GM12878 (cell line): ENCODE results near the gene RALGPS1. TPM values are rescaled to one million over a fixed set of nuclear protein-coding genes. Genes with fewer than 3 reads are reported as not detected.

Experiments
- ATAC-seq: fragments of 200-7000 bp; cut with Tn5 transposase; 3 replicates; pipeline ENCODE4 v1.9.1; 2020; ENCODE audit warnings: mild to moderate bottlenecking, moderate library complexity
- BruUV-seq: library from RNA; stranded (reverse); fragments of 400-500 nt; replicated peaks from 2 replicates; lab custom pipeline; 2021; lab: Mats Ljungman, UMichigan
- CTCF ChIA-PET: fragments of 300-600 bp; sonication (Branson Sonifier 250); formaldehyde crosslinking; extraction: SDS; loops from one replicate; lab custom pipeline; 2021; ENCODE audit warnings: inconsistent platforms; lab: Yijun Ruan, JAX
- POLR2A ChIA-PET: fragments of 350-600 bp; formaldehyde crosslinking; extraction: SDS; loops from one replicate; lab custom pipeline; 2021; ENCODE audit warnings: inconsistent platforms; lab: Charles Lee
- RAD21 ChIA-PET: fragments of 300-600 bp; sonication (Branson Sonifier 250); formaldehyde crosslinking; loops from one replicate; lab custom pipeline; 2023; ENCODE audit warnings: antibody characterized with exemption; ENCODE audit not compliant: unreplicated experiment; lab: Charles Lee
- SMC1A ChIA-PET: fragments of 300-600 bp; sonication (Branson Sonifier 250); formaldehyde crosslinking; loops from one replicate; lab custom pipeline; 2023; ENCODE audit not compliant: unreplicated experiment, uncharacterized antibody; lab: Charles Lee
- DNase-seq: peaks from one replicate; pipeline ENCODE4 v3.0.0-alpha.2; 2011; ENCODE audit warnings: low read depth, low spot score
- FAIRE-seq: peaks from 3 replicates; lab custom pipeline; 2011; peaks lifted over from hg19 to GRCh38; lab: Jason Lieb, UNC
- H2AFZ ChIP-seq: 2 replicates; pipeline ENCODE4 v1.6.0; 2011; ENCODE audit warnings: low read depth, low read length, control low read depth; ENCODE audit not compliant: control insufficient read depth
- H3K27ac ChIP-seq: 2 replicates; pipeline ENCODE4 v1.5.1; 2011; ENCODE audit warnings: control low read depth; ENCODE audit not compliant: control insufficient read depth, insufficient read depth
- H3K27me3 ChIP-seq, 2 experiments: replicated peaks in 1 of 2; 2 replicates each; pipeline versions ENCODE4 v1.6.0 to v1.6.1; 2011; ENCODE audit warnings: low read length in 1 of 2; ENCODE audit not compliant: control insufficient read depth in 2 of 2, insufficient read depth in 2 of 2
- H3K36me3 ChIP-seq, 2 experiments: 2 replicates each; pipeline ENCODE4 v1.5.1; 2011; ENCODE audit warnings: low read length in 1 of 2; ENCODE audit not compliant: control insufficient read depth in 2 of 2, insufficient read depth in 2 of 2
- H3K4me1 ChIP-seq: 2 replicates; pipeline ENCODE4 v1.6.1; 2011; ENCODE audit warnings: mild to moderate bottlenecking, low read length, moderate library complexity, mixed read lengths; ENCODE audit not compliant: control insufficient read depth, insufficient read depth
- H3K4me2 ChIP-seq: 2 replicates; pipeline ENCODE4 v1.6.0; 2011; ENCODE audit warnings: control low read depth; ENCODE audit not compliant: control insufficient read depth, insufficient read depth
- H3K4me3 ChIP-seq: fragments of 200-600 bp; sonication (generic); 2 replicates; pipeline ENCODE4 v1.5.1; 2016
- H3K79me2 ChIP-seq: 2 replicates; pipeline ENCODE4 v1.6.0; 2011; ENCODE audit warnings: low read length; ENCODE audit not compliant: control insufficient read depth, insufficient read depth
- H3K9ac ChIP-seq: 2 replicates; pipeline ENCODE4 v1.8.0; 2011; ENCODE audit warnings: low read length, control low read depth, mixed read lengths; ENCODE audit not compliant: control insufficient read depth, insufficient read depth
- H3K9me3 ChIP-seq: replicated peaks from 3 replicates; pipeline ENCODE4 v1.5.1; 2011; ENCODE audit warnings: mild to moderate bottlenecking, low read length; ENCODE audit not compliant: control insufficient read depth, insufficient read depth
- H4K20me1 ChIP-seq: 2 replicates; pipeline ENCODE4 v1.6.0; 2011; ENCODE audit not compliant: control insufficient read depth, insufficient read depth
- BMI1 ChIP-seq: fragments of 450-650 bp; IDR thresholded peaks from 2 replicates; pipeline ENCODE4 v1.6.1; 2016; ENCODE audit warnings: mild to moderate bottlenecking, moderate library complexity, borderline replicate concordance
- CBFB ChIP-seq: IDR thresholded peaks from 2 replicates; pipeline ENCODE4 v1.6.1; 2016; ENCODE audit warnings: antibody characterized with exemption, low read depth
- CHD1 ChIP-seq: IDR thresholded peaks from 2 replicates; pipeline ENCODE4 v1.6.1; 2012; ENCODE audit warnings: low read depth, low read length, improper control_type of control experiment
- IKZF1 ChIP-seq: fragments of 450-650 bp; conservative IDR thresholded peaks from 2 replicates; pipeline ENCODE4 v1.6.1; 2017; ENCODE audit warnings: antibody characterized with exemption, mild to moderate bottlenecking
- MEF2A ChIP-seq: IDR thresholded peaks from 2 replicates; pipeline ENCODE4 v1.6.1; 2011; ENCODE audit warnings: low read depth, mild to moderate bottlenecking, low read length, moderate library complexity; ENCODE audit not compliant: insufficient read depth
- NFXL1 ChIP-seq: fragments of 450-650 bp; IDR thresholded peaks from 2 replicates; pipeline ENCODE4 v1.6.1; 2017; ENCODE audit warnings: antibody characterized with exemption, mild to moderate bottlenecking, borderline replicate concordance
- NRF1 ChIP-seq: conservative IDR thresholded peaks from 2 replicates; pipeline ENCODE4 v1.6.1; 2011; ENCODE audit warnings: mild to moderate bottlenecking, low read depth, low read length, improper control_type of control experiment
- ZNF217 ChIP-seq: fragments of 450-650 bp; IDR thresholded peaks from 2 replicates; pipeline ENCODE4 v1.6.1; 2017; ENCODE audit warnings: antibody characterized with exemption, mild to moderate bottlenecking
- WGBS: methylation state at CpG from one replicate; pipeline ENCODE4 v1.1.6; 2016; ENCODE audit warnings: low lambda C conversion rate; ENCODE audit not compliant: insufficient replicate concordance, insufficient coverage; ENCODE audit errors: missing lambda C conversion rate; 5-methylcytosine and 5-hydroxymethylcytosine counted together
- in situ Hi-C: fragments of 300-500 bp; cut with MboI; formaldehyde crosslinking; loops from 9 replicates; pipeline ENCODE4 v1.14.3; 2018; ENCODE audit warnings: mixed read lengths
- intact Hi-C: fragments of 100-400 bp; cut with micrococcal nuclease; formaldehyde crosslinking; loops from one replicate; pipeline ENCODE4 v1.14.2; 2022; ENCODE audit not compliant: unreplicated experiment
- polyA plus RNA-seq, 11 experiments: library from polyadenylated mRNA; depleted of rRNA in 4 of 11; unstranded in 6 of 11; stranded (reverse) in 5 of 11; fragments of >200 nt; fragmentation: Nextera tagmentation in 4 of 11; fragmentation: Illumina TruSeq in 1 of 11; extraction: Ambion mirVana in 4 of 11; extraction: Trizol in 1 of 11; gene quantifications; 1 replicate in 1 of 11; 2 replicates in 10 of 11; pipeline versions ENCODE4 v1.2.1 to v1.2.3, GENCODE V29; 2011 to 2016; ENCODE audit warnings: inconsistent platforms in 2 of 11, missing spikeins in 2 of 11, low read depth in 1 of 11
- total RNA-seq, 4 experiments: library from RNA; depleted of rRNA in 3 of 4; stranded (reverse); fragments of >200 nt in 3 of 4; fragmentation: Illumina TruSeq in 1 of 4; extraction: Trizol in 1 of 4; gene quantifications; 2 replicates each; pipeline versions ENCODE4 v1.2.1 to v1.2.3, GENCODE V29; 2013 to 2021
- TF ChIP-seq, protein P1 (sequence below): fragments of 450-650 bp; IDR thresholded peaks from 2 replicates; pipeline ENCODE4 v1.6.1; 2014; ENCODE audit warnings: mild to moderate bottlenecking

The RALGPS1 gene
- total and polyA plus RNA-seq, 10 of the 15 experiments (the other 5 are each of a cell fraction or from before 2014, with no cell fraction given): 0.13 to 5.6 (median 2.7) TPM

DNA sequence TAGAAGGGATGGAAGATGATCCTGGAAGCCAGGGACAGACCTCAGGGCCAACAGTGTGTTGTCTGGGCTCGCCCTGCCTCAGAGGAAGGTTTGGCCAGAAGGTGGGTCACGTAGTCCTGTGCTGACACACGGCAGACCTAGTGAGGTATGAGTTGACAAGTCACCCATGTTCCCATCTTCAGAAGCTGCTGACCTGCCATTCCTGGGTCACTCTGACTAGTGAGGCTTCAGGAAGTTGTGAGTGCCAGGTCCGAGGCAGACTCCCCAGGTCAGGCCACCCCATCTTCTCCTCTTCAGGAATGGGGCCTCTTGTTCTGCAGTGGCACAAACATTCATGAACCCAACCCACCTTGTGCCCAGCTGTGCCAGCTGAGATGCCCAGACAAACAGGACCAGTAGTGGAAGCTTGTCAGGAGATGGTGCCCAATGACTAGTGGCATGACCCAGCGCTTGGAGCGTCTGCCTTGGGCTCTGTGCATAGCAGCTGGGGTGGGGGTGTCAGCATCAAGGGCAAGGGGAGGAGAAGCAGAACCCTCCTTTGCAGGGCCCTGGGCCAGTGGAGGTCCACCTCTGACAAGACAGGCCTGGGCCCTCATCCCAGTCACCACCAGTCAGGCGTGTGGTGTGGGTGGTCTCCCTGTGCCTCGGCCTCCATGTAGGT is 224.6 kb downstream of the RALGPS1 start (continued):
- TF ChIP-seq, protein P1, sequence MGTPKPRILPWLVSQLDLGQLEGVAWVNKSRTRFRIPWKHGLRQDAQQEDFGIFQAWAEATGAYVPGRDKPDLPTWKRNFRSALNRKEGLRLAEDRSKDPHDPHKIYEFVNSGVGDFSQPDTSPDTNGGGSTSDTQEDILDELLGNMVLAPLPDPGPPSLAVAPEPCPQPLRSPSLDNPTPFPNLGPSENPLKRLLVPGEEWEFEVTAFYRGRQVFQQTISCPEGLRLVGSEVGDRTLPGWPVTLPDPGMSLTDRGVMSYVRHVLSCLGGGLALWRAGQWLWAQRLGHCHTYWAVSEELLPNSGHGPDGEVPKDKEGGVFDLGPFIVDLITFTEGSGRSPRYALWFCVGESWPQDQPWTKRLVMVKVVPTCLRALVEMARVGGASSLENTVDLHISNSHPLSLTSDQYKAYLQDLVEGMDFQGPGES: no peak
- TF ChIP-seq NRF1: no peak
- no peak for TF ChIP-seq CBFB
- TF ChIP-seq MEF2A: no peak

DNA sequence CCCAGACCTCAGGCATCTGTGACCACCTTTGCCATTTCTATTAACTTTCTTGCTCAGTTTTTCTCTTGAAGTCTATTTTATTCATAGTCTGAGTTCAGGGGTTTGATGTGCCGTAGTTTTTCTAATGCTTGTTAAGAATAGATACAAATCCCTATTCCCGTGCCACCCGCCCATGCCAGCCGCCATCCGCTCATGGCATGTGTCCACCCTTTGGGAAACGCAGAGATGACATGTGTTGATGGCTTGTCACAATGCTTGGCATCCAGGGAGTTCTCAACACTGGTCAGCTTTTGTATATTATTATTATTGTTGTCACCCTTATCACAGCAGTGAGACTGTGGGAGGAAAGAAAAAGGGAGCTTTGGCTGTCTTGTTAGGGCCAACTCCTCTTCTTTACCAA is 225.2 kb downstream of the RALGPS1 start:
- TF ChIP-seq BMI1: no peak
- TF ChIP-seq ZNF217: no peak
- TF ChIP-seq IKZF1: no peak
- no peak for TF ChIP-seq CHD1
- TF ChIP-seq NFXL1: no peak
- BruUV-seq: no TSS peak
- Histone ChIP-seq H2AFZ (no peak overlapping the region), H3K36me3 (no peaks in the 10 kb centered on the region), H3K9me3 (no peaks in the 10 kb centered on the region), H3K27me3 (no peaks in the 10 kb centered on the region), H3K4me3 (no peak overlapping the region), H3K27ac (no peak overlapping the region), H3K4me1 (no peaks in the 10 kb centered on the region), H3K79me2 (no peaks in the 10 kb centered on the region), H4K20me1 (no peaks in the 10 kb centered on the region), H3K4me2 (no peak overlapping the region), H3K9ac (no peak overlapping the region)
- DNase-seq (no peak), ATAC-seq (no peak), FAIRE-seq (no peak)
- intact Hi-C loops (no loop called here), in situ Hi-C loops (no loop called here)
- ChIA-PET SMC1A (interaction anchor here (1.6 kb wide), 1 partner anchor 10 kb away, joined by 9 read pairs; no protein-coding TSS in a partner anchor), CTCF (no interaction called here), RAD21 (interaction anchor here (1.4 kb wide), 1 partner anchor 27 kb away, joined by 4 read pairs; no protein-coding TSS in a partner anchor), POLR2A (no interaction called here)
- 89% methylated on average over 6 of the region's 6 CpGs for WGBS
